Measurements from ENCODE around the gene GTF3C5.

Gene GTF3C5

DNA sequence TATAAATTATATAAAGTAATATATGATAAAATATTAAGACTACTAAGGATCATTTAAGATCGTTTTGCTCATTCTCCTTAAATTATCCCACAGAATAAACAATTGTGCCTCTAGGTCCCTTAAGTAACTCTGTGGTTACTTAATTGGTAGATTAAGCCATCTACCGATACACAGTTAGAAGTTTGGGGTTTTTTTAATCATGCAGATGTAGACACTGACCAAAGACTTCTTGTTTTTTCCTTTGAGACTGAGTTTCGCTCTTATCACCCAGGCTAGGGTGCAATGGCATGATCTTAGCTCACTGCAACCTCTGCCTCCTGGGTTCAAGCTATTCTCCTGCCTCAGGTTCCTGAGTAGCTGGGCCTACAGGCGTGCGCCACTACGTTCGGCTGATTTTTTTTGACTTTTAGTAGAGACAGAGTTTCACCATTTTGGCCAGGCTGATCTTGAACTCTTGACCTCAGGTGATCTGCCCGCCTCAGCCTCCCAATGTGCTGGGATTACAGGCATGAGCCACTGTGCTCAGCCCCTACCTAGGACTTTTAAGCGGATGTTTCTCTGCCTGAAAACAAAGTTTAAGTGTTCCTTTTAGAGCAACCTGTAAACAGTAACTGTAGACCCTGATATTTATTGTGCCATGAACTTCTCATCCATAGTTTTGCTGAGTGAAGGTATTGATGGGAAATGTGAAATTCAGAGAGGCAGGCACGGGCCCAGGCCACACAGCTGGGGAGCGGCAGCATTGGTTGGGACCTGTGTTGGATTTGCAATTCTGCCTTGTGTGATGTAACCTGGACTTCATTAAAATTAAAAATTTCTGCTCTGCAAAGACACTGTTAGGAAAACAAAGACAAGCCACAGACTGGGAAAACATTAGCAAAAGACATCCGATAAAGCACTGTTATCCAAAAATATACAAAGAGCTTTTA lies 42.6 kb downstream of the GTF3C5 start:
- H3K9me3 ChIP-seq (ENCODE audit: control insufficient read depth, insufficient read depth, low read length), result no peaks in the 10 kb centered on the region
- H3K79me2 ChIP-seq (ENCODE audit: control insufficient read depth, low read length), result no peaks in the 10 kb centered on the region
- H3K4me2 ChIP-seq (ENCODE audit: low read length), result no peak overlapping the region
- TF ChIP-seq EZH2phosphoT487 (IDR thresholded peaks at IDR 0.05; ENCODE audit: borderline replicate concordance, low read length), result no peak
- TF ChIP-seq, protein P1, sequence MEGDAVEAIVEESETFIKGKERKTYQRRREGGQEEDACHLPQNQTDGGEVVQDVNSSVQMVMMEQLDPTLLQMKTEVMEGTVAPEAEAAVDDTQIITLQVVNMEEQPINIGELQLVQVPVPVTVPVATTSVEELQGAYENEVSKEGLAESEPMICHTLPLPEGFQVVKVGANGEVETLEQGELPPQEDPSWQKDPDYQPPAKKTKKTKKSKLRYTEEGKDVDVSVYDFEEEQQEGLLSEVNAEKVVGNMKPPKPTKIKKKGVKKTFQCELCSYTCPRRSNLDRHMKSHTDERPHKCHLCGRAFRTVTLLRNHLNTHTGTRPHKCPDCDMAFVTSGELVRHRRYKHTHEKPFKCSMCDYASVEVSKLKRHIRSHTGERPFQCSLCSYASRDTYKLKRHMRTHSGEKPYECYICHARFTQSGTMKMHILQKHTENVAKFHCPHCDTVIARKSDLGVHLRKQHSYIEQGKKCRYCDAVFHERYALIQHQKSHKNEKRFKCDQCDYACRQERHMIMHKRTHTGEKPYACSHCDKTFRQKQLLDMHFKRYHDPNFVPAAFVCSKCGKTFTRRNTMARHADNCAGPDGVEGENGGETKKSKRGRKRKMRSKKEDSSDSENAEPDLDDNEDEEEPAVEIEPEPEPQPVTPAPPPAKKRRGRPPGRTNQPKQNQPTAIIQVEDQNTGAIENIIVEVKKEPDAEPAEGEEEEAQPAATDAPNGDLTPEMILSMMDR (IDR thresholded peaks at IDR 0.05; ENCODE audit: low read depth, low read length, poor library complexity, severe bottlenecking), result no peak
- H3K4me3 ChIP-seq (ENCODE audit: low read length), result no peak overlapping the region
- H3K9me2 ChIP-seq (replicated peaks; ENCODE audit: control insufficient read depth, low read length), result no peaks in the 10 kb centered on the region
- H3K27ac ChIP-seq (ENCODE audit: low read depth, low read length), result no peak overlapping the region
- H3K27me3 ChIP-seq (ENCODE audit: control insufficient read depth, low read length), result peaks cover 12% of the 10 kb centered on the region; the same call in 1 of the 2 replicates
- H4K20me1 ChIP-seq (ENCODE audit: control insufficient read depth, insufficient read depth, low read depth, low read length), result no peaks in the 10 kb centered on the region
- no peaks in the 10 kb centered on the region for H3K4me1 ChIP-seq (ENCODE audit: control insufficient read depth, low read length)
- no peaks in the 10 kb centered on the region for H3K36me3 ChIP-seq (ENCODE audit: control insufficient read depth, low read length)
- no peaks in the 10 kb centered on the region for H3F3A ChIP-seq (ENCODE audit: control insufficient read depth, insufficient read depth)

DNA sequence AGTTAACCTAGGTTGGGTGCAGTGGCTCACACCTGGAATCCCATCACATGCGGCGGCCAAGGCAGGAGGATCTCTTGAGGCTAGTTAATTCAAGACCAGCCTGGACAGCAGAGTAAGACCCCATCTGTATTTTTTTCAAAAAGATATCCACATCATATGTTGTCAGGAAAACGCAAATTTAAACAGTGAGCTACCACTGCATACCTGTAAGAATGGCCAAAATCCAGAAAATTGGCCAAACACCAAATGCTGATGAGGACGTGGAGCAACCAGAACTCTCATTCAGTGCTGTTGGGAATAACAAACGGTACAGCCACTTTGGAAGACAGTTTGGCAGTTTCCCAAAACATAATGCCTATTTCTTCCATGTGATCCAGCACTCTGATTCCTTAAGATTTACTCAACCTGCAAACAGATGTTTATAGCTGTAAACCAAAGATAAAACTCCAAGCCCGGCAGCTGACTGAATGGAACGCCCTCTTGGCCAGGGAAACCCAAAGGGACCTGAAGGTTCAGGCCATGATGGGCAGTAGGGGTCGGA lies 43.4 kb downstream of the GTF3C5 start:
- Histone ChIP-seq H3K27me3 (ENCODE audit: control insufficient read depth, low read length) (peaks cover 12% of the 10 kb centered on the region; the same call in 1 of the 2 replicates), H3F3A (ENCODE audit: control insufficient read depth, insufficient read depth) (no peaks in the 10 kb centered on the region), H3K4me2 (ENCODE audit: low read length) (no peak overlapping the region), H3K4me3 (ENCODE audit: low read length) (no peak overlapping the region), H4K20me1 (ENCODE audit: control insufficient read depth, insufficient read depth, low read depth, low read length) (no peaks in the 10 kb centered on the region), H3K9me2 (replicated peaks; ENCODE audit: control insufficient read depth, low read length) (no peaks in the 10 kb centered on the region), H3K9me3 (ENCODE audit: control insufficient read depth, insufficient read depth, low read length) (no peaks in the 10 kb centered on the region), H3K36me3 (ENCODE audit: control insufficient read depth, low read length) (no peaks in the 10 kb centered on the region), H3K4me1 (ENCODE audit: control insufficient read depth, low read length) (no peaks in the 10 kb centered on the region), H3K79me2 (ENCODE audit: control insufficient read depth, low read length) (no peaks in the 10 kb centered on the region), H3K27ac (ENCODE audit: low read depth, low read length) (no peak overlapping the region)
- TF ChIP-seq EZH2phosphoT487 (IDR thresholded peaks at IDR 0.05; ENCODE audit: borderline replicate concordance, low read length), result no peak
- TF ChIP-seq, protein P1 (IDR thresholded peaks at IDR 0.05; ENCODE audit: low read depth, low read length, poor library complexity, severe bottlenecking), result no peak

DNA sequence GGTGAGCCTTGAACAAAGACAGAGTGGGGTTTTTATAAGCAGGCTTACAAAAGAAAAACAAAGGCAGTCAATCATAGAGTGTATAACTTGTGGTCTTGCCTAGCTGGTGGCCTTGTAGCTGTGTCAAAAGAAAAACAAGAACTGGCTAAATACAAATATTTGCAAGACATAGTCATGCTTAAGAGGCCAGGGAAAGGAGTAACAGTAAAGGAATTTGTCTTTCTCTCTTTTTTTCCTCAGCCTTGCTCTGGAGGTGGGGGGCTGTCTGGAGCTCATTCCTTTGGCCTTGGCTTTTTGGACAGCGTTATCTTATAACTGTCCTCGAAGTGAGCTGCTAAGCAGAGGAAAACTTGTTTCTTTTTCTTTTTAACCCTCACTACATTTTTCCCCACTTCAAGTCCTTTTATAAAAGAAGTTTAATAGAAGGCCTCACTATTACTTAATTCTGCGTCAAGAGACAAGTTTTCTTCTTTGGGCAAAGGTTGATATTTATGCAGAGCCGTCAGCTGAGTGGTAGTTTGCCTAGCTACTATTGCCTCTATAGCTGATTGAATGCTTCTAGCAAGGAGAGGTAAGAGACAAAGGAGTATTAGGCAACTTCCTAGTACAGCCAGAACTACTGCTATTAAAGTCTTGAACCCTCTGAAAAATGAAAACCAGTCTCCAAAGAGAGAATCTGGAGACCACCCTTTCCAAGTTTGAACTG lies 45.3 kb downstream of the GTF3C5 start:
- no peaks in the 10 kb centered on the region for H3K9me2 ChIP-seq (replicated peaks; ENCODE audit: control insufficient read depth, low read length)
- H3K4me3 ChIP-seq (ENCODE audit: low read length), result no peak overlapping the region
- H3K9me3 ChIP-seq (ENCODE audit: control insufficient read depth, insufficient read depth, low read length), result no peaks in the 10 kb centered on the region
- no peaks in the 10 kb centered on the region for H3F3A ChIP-seq (ENCODE audit: control insufficient read depth, insufficient read depth)
- TF ChIP-seq, protein P1 (IDR thresholded peaks at IDR 0.05; ENCODE audit: low read depth, low read length, poor library complexity, severe bottlenecking), result no peak
- TF ChIP-seq EZH2phosphoT487 (IDR thresholded peaks at IDR 0.05; ENCODE audit: borderline replicate concordance, low read length), result no peak
- H3K4me2 ChIP-seq (ENCODE audit: low read length), result no peak overlapping the region
- H3K4me1 ChIP-seq (ENCODE audit: control insufficient read depth, low read length), result no peaks in the 10 kb centered on the region
- H3K27ac ChIP-seq (ENCODE audit: low read depth, low read length), result no peak overlapping the region
- peaks cover 18% of the 10 kb centered on the region; the same call in 1 of the 2 replicates for H3K27me3 ChIP-seq (ENCODE audit: control insufficient read depth, low read length)
- no peaks in the 10 kb centered on the region for H3K36me3 ChIP-seq (ENCODE audit: control insufficient read depth, low read length)
- H4K20me1 ChIP-seq (ENCODE audit: control insufficient read depth, insufficient read depth, low read depth, low read length), result no peaks in the 10 kb centered on the region
- no peaks in the 10 kb centered on the region for H3K79me2 ChIP-seq (ENCODE audit: control insufficient read depth, low read length)

Data from DOHH2 (cell line).